Testis (tissue), 2 donors: ENCODE data around the gene LRRFIP1.

ENCODE experiments used
- POLR2A ChIP-seq: fragments of 450-650 bp; IDR thresholded peaks from one replicate; pipeline ENCODE4 v1.6.1; 2017; ENCODE audit warnings: antibody characterized with exemption, mild to moderate bottlenecking, moderate library complexity
- TF ChIP-seq, protein P1 (sequence below), 3 experiments: fragments of 450-650 bp in 2 of 3; fragments of 200-600 bp in 1 of 3; sonication (generic) in 1 of 3; IDR thresholded peaks; one replicate each; pipeline ENCODE4 v1.5.1; 2016 to 2019; ENCODE audit warnings: antibody characterized with exemption in 3 of 3, mild to moderate bottlenecking in 2 of 3, moderate library complexity in 1 of 3

DNA sequence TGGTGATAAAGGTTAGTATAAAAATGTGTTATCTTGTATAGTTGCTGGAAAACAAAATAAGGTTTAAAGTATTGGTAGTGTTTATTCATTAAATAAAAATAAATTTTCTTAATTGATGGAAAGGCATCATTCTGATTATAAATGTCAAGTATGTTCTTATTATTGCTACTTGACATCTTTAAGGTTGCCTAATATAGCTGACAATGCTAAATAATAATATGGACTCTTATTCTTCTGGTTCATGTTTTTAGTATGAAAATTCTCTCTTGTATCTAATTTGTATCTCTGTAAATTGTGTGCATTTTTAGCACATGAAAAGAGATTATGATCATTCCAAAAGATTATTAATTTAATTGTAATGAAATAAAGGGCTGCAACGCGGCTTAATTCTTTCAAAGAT lies 196.2 kb downstream of the LRRFIP1 start:
- TF ChIP-seq, protein P1, sequence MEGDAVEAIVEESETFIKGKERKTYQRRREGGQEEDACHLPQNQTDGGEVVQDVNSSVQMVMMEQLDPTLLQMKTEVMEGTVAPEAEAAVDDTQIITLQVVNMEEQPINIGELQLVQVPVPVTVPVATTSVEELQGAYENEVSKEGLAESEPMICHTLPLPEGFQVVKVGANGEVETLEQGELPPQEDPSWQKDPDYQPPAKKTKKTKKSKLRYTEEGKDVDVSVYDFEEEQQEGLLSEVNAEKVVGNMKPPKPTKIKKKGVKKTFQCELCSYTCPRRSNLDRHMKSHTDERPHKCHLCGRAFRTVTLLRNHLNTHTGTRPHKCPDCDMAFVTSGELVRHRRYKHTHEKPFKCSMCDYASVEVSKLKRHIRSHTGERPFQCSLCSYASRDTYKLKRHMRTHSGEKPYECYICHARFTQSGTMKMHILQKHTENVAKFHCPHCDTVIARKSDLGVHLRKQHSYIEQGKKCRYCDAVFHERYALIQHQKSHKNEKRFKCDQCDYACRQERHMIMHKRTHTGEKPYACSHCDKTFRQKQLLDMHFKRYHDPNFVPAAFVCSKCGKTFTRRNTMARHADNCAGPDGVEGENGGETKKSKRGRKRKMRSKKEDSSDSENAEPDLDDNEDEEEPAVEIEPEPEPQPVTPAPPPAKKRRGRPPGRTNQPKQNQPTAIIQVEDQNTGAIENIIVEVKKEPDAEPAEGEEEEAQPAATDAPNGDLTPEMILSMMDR (IDR thresholded peaks at IDR 0.05) = no peak
- TF ChIP-seq POLR2A = no peak
